K562 (cell line): ENCODE measurements around the gene SLC13A3. TPM values are rescaled to one million over a fixed set of nuclear protein-coding genes. Genes with fewer than 3 reads are reported as not detected.

Experiments used
- CBFA2T2 ChIP-seq: fragments of 450-650 bp; conservative IDR thresholded peaks from 2 replicates; pipeline ENCODE4 v1.6.1; 2017; ENCODE audit warnings: mild to moderate bottlenecking
- CBX2 ChIP-seq: fragments of 200-600 bp; sonication (generic); IDR thresholded peaks from one replicate; pipeline ENCODE4 v1.6.1; 2012; ENCODE audit warnings: mild to moderate bottlenecking, low read length, inconsistent platforms; ENCODE audit not compliant: insufficient read depth, poor library complexity, severe bottlenecking
- FOXK1 ChIP-seq: sonication (generic); formaldehyde crosslinking; IDR thresholded peaks from 2 replicates; pipeline ENCODE4 v1.8.0; 2022; ENCODE audit warnings: missing genetic modification reagents, mild to moderate bottlenecking, borderline replicate concordance
- HMG20A ChIP-seq: fragments of 450-650 bp; formaldehyde crosslinking; conservative IDR thresholded peaks from 2 replicates; pipeline ENCODE4 v1.4.0; 2020; ENCODE audit warnings: mild to moderate bottlenecking, mixed read lengths
- KAT8 ChIP-seq: fragments of 450-650 bp; IDR thresholded peaks from 2 replicates; pipeline ENCODE4 v1.6.1; 2016; ENCODE audit warnings: low read depth, mild to moderate bottlenecking
- MCM5 ChIP-seq: fragments of 450-650 bp; IDR thresholded peaks from 2 replicates; pipeline ENCODE4 v1.6.1; 2016; ENCODE audit warnings: low read depth
- NBN ChIP-seq: fragments of 450-650 bp; IDR thresholded peaks from 2 replicates; pipeline ENCODE4 v1.6.1; 2016; ENCODE audit warnings: low read depth, mild to moderate bottlenecking
- NFE2L1 ChIP-seq: fragments of 450-650 bp; IDR thresholded peaks from 2 replicates; pipeline ENCODE4 v1.6.1; 2016; ENCODE audit warnings: missing genetic modification characterization, low read depth, mild to moderate bottlenecking, missing compliant biosample characterization, moderate library complexity, borderline replicate concordance
- NFIC ChIP-seq: fragments of 450-650 bp; IDR thresholded peaks from 2 replicates; pipeline ENCODE4 v1.6.1; 2017; ENCODE audit warnings: mild to moderate bottlenecking, inconsistent platforms
- POLR3A ChIP-seq: IDR thresholded peaks from 2 replicates; pipeline ENCODE4 v1.6.1; 2011; ENCODE audit warnings: borderline replicate concordance, mild to moderate bottlenecking, moderate library complexity; ENCODE audit not compliant: insufficient read length, insufficient read depth; ENCODE audit errors: extremely low read depth
- U2AF1 ChIP-seq: fragments of 200-400 bp; formaldehyde crosslinking; optimal IDR thresholded peaks from 2 replicates; pipeline ENCODE3; 2017; ENCODE audit warnings: mild to moderate bottlenecking, low read depth, low read length, moderate library complexity
- ZNF57 ChIP-seq: fragments of 450-650 bp; formaldehyde crosslinking; IDR thresholded peaks from 2 replicates; pipeline ENCODE4 v1.4.0; 2020; ENCODE audit warnings: mild to moderate bottlenecking, moderate library complexity
- ZNF668 ChIP-seq: fragments of 250-450 bp; sonication (Bioruptor Pico); IDR thresholded peaks from 2 replicates; pipeline ENCODE4 v1.8.0; 2022; ENCODE audit warnings: mild to moderate bottlenecking, inconsistent platforms
- polyA plus RNA-seq, 8 experiments: library from polyadenylated mRNA; depleted of rRNA in 4 of 8; stranded (reverse) in 5 of 8; unstranded in 3 of 8; fragments of >200 nt; fragmentation: Nextera tagmentation in 2 of 8; fragmentation: Illumina TruSeq in 1 of 8; extraction: Ambion mirVana in 2 of 8; extraction: Trizol in 1 of 8; gene quantifications; 2 replicates each; pipeline versions ENCODE4 v1.2.1 to v1.2.3, GENCODE V29; 2011 to 2014; ENCODE audit warnings: inconsistent platforms in 1 of 8, missing spikeins in 1 of 8
- total RNA-seq, 7 experiments: library from RNA; depleted of rRNA in 6 of 7; stranded (reverse); fragments of >200 nt in 6 of 7; fragmentation: Illumina TruSeq in 2 of 7; extraction: Trizol in 2 of 7; gene quantifications; 2 replicates each; pipeline versions ENCODE4 v1.2.1 to v1.2.3, GENCODE V29; 2011 to 2021; ENCODE audit warnings: low replicate concordance in 1 of 7
- TF ChIP-seq, protein P1 (sequence below): fragments of 200-800 bp; sonication (Bioruptor generic); IDR thresholded peaks from 2 replicates; pipeline ENCODE4 v1.6.1; 2017; ENCODE audit warnings: missing genetic modification characterization, missing compliant biosample characterization
- TF ChIP-seq, protein P2 (sequence below): fragments of 250-450 bp; sonication (Bioruptor Pico); IDR thresholded peaks from 2 replicates; pipeline ENCODE4 v1.8.0; 2021; ENCODE audit warnings: moderate library complexity, mild to moderate bottlenecking, inconsistent platforms
- TF ChIP-seq, protein P3 (sequence below): fragments of 450-650 bp; formaldehyde crosslinking; IDR thresholded peaks from 2 replicates; pipeline ENCODE4 v1.4.0; 2020; ENCODE audit warnings: mild to moderate bottlenecking
- TF ChIP-seq, protein P4 (sequence below): sonication (generic); formaldehyde crosslinking; IDR thresholded peaks from 2 replicates; pipeline ENCODE4 v1.8.0; 2022; ENCODE audit warnings: missing genetic modification reagents, mild to moderate bottlenecking, borderline replicate concordance
- TF ChIP-seq, protein P5 (sequence below): fragments of 450-650 bp; IDR thresholded peaks from one replicate; pipeline ENCODE4 v1.6.1; 2018; ENCODE audit warnings: mild to moderate bottlenecking, moderate library complexity; ENCODE audit not compliant: partially characterized antibody
- TF ChIP-seq, protein P6 (sequence below): fragments of 450-650 bp; IDR thresholded peaks from 2 replicates; pipeline ENCODE4 v1.6.1; 2017; ENCODE audit warnings: antibody characterized with exemption, mild to moderate bottlenecking

The SLC13A3 gene
- total and polyA plus RNA-seq, 9 of the 15 experiments (the other 6 are each of a cell fraction or from before 2014, with no cell fraction given) = 5.5 to 16.4 (median 8.5) TPM

- TF ChIP-seq, protein P1, sequence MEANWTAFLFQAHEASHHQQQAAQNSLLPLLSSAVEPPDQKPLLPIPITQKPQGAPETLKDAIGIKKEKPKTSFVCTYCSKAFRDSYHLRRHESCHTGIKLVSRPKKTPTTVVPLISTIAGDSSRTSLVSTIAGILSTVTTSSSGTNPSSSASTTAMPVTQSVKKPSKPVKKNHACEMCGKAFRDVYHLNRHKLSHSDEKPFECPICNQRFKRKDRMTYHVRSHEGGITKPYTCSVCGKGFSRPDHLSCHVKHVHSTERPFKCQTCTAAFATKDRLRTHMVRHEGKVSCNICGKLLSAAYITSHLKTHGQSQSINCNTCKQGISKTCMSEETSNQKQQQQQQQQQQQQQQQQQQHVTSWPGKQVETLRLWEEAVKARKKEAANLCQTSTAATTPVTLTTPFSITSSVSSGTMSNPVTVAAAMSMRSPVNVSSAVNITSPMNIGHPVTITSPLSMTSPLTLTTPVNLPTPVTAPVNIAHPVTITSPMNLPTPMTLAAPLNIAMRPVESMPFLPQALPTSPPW (CRISPR knock-in tag) = no peak
- TF ChIP-seq, protein P2, sequence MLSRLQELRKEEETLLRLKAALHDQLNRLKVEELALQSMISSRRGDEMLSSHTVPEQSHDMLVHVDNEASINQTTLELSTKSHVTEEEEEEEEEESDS = no peak
- TF ChIP-seq CBX2 (no peak), POLR3A (no peak), FOXK1 (CRISPR knock-in tag) (no peak), U2AF1 (peak; percentile 82), HMG20A (no peak), CBFA2T2 (no peak), ZNF668 (CRISPR knock-in tag) (no peak), ZNF57 (CRISPR knock-in tag) (no peak), NFE2L1 (no peak), MCM5 (no peak), NBN (no peak), NFIC (no peak; the same call in 1 of the 2 replicates), KAT8 (no peak)
- TF ChIP-seq, protein P3, sequence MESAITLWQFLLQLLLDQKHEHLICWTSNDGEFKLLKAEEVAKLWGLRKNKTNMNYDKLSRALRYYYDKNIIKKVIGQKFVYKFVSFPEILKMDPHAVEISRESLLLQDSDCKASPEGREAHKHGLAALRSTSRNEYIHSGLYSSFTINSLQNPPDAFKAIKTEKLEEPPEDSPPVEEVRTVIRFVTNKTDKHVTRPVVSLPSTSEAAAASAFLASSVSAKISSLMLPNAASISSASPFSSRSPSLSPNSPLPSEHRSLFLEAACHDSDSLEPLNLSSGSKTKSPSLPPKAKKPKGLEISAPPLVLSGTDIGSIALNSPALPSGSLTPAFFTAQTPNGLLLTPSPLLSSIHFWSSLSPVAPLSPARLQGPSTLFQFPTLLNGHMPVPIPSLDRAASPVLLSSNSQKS (CRISPR knock-in tag) = no peak
- TF ChIP-seq, protein P4, sequence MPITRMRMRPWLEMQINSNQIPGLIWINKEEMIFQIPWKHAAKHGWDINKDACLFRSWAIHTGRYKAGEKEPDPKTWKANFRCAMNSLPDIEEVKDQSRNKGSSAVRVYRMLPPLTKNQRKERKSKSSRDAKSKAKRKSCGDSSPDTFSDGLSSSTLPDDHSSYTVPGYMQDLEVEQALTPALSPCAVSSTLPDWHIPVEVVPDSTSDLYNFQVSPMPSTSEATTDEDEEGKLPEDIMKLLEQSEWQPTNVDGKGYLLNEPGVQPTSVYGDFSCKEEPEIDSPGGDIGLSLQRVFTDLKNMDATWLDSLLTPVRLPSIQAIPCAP (CRISPR knock-in tag) = no peak
- TF ChIP-seq, protein P5, sequence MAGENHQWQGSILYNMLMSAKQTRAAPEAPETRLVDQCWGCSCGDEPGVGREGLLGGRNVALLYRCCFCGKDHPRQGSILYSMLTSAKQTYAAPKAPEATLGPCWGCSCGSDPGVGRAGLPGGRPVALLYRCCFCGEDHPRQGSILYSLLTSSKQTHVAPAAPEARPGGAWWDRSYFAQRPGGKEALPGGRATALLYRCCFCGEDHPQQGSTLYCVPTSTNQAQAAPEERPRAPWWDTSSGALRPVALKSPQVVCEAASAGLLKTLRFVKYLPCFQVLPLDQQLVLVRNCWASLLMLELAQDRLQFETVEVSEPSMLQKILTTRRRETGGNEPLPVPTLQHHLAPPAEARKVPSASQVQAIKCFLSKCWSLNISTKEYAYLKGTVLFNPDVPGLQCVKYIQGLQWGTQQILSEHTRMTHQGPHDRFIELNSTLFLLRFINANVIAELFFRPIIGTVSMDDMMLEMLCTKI = no peak
- TF ChIP-seq, protein P6, sequence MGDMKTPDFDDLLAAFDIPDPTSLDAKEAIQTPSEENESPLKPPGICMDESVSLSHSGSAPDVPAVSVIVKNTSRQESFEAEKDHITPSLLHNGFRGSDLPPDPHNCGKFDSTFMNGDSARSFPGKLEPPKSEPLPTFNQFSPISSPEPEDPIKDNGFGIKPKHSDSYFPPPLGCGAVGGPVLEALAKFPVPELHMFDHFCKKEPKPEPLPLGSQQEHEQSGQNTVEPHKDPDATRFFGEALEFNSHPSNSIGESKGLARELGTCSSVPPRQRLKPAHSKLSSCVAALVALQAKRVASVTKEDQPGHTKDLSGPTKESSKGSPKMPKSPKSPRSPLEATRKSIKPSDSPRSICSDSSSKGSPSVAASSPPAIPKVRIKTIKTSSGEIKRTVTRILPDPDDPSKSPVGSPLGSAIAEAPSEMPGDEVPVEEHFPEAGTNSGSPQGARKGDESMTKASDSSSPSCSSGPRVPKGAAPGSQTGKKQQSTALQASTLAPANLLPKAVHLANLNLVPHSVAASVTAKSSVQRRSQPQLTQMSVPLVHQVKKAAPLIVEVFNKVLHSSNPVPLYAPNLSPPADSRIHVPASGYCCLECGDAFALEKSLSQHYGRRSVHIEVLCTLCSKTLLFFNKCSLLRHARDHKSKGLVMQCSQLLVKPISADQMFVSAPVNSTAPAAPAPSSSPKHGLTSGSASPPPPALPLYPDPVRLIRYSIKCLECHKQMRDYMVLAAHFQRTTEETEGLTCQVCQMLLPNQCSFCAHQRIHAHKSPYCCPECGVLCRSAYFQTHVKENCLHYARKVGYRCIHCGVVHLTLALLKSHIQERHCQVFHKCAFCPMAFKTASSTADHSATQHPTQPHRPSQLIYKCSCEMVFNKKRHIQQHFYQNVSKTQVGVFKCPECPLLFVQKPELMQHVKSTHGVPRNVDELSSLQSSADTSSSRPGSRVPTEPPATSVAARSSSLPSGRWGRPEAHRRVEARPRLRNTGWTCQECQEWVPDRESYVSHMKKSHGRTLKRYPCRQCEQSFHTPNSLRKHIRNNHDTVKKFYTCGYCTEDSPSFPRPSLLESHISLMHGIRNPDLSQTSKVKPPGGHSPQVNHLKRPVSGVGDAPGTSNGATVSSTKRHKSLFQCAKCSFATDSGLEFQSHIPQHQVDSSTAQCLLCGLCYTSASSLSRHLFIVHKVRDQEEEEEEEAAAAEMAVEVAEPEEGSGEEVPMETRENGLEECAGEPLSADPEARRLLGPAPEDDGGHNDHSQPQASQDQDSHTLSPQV = no peak
These were observed 38.0 kb upstream of the SLC13A3 start, which contains the start of gene TP53RK (continued) for GRCh38 chr20:46689082-46689753.
